Activated CD4-positive, alpha-beta memory T cell treated with anti-CD3 and anti-CD28 coated beads, Interleukin-2, amount 10 ng/mL, durations not matched to agents 7 days and 5 days (primary cell): ENCODE results near the gene SLC9A8. TPM values are rescaled to one million over a fixed set of nuclear protein-coding genes. Genes with fewer than 3 reads are reported as not detected.

Source experiments
- CTCF ChIA-PET: fragments of 350-600 bp; sonication (Branson Sonifier 250); formaldehyde crosslinking; loops from one replicate; lab custom pipeline; 2021; ENCODE audit warnings: antibody characterized with exemption, inconsistent platforms; lab: Charles Lee
- POLR2A ChIA-PET: fragments of 350-600 bp; sonication (Branson Sonifier 250); formaldehyde crosslinking; loops from one replicate; lab custom pipeline; 2021; ENCODE audit warnings: antibody characterized with exemption; lab: Charles Lee
- DNase-seq: peaks from one replicate; pipeline ENCODE4 v3.0.0-alpha.2; 2020
- H3K27ac Mint-ChIP-seq: one replicate; pipeline ENCODE4 v1.8.0; 2021; ENCODE audit warnings: mild to moderate bottlenecking, mixed read lengths
- H3K27me3 Mint-ChIP-seq: one replicate; pipeline ENCODE4 v1.8.0; 2021; ENCODE audit warnings: mixed read lengths
- H3K36me3 Mint-ChIP-seq: one replicate; pipeline ENCODE4 v1.8.0; 2021; ENCODE audit warnings: low read depth, mixed read lengths
- H3K4me1 Mint-ChIP-seq: one replicate; pipeline ENCODE4 v1.8.0; 2021; ENCODE audit warnings: mixed read lengths
- H3K4me3 Mint-ChIP-seq: one replicate; pipeline ENCODE4 v1.8.0; 2021; ENCODE audit warnings: mild to moderate bottlenecking, mixed read lengths
- H3K9me3 Mint-ChIP-seq: one replicate; pipeline ENCODE4 v1.8.0; 2021; ENCODE audit warnings: mixed read lengths
- total RNA-seq, 2 experiments: library from RNA; stranded (reverse); gene quantifications; one replicate each; pipeline ENCODE4 v1.2.3, GENCODE V29; 2021

The SLC9A8 gene
- total RNA-seq, 2 experiments from 2014 or later = 18.0 to 21.0 TPM

GRCh38 chr20:49863666-49864065 lies 51.0 kb downstream of the SLC9A8 start:
- H3K27me3 Mint-ChIP-seq = no peaks in the 10 kb centered on the region
- H3K27ac Mint-ChIP-seq = no peak overlapping the region
- POLR2A ChIA-PET = no interaction called here
- peaks cover 15% of the 10 kb centered on the region for H3K4me1 Mint-ChIP-seq
- no peak overlapping the region for H3K4me3 Mint-ChIP-seq
- CTCF ChIA-PET = no interaction called here
- DNase-seq = no peak
- peaks cover 57% of the 10 kb centered on the region for H3K36me3 Mint-ChIP-seq
- H3K9me3 Mint-ChIP-seq = no peaks in the 10 kb centered on the region

GRCh38 chr20:49865559-49865958 lies 52.9 kb downstream of the SLC9A8 start:
- Mint-ChIP-seq H3K27me3 (no peaks in the 10 kb centered on the region), H3K36me3 (peaks cover 57% of the 10 kb centered on the region), H3K4me3 (no peak overlapping the region), H3K27ac (peak overlapping the region; percentile 33), H3K9me3 (no peaks in the 10 kb centered on the region), H3K4me1 (peaks cover 19% of the 10 kb centered on the region)
- ChIA-PET CTCF (no interaction called here), POLR2A (no interaction called here)
- DNase-seq = no peak

DNA sequence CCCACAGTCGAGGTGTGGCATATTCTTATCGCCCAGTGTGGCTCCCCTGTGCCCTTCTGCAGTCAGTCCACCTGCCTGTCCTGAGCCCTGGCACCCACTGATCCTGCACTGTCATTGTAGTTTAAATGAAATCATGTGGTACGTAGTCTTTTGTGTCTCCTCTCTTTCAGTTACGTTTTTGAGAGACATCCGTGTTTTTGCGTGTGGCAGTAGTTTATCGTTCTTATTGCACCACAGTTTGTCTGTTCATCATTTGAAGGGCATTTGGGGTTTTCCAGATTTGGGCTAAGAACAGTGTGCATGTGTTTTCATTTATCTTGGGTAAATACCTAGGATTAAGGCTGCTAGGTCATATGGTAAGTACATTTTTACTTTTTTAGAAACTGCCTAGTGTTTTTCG lies 53.4 kb downstream of the SLC9A8 start:
- Mint-ChIP-seq H3K4me3 (no peak overlapping the region), H3K27me3 (no peaks in the 10 kb centered on the region), H3K27ac (peak overlapping the region; percentile 33), H3K4me1 (peaks cover 14% of the 10 kb centered on the region), H3K9me3 (no peaks in the 10 kb centered on the region), H3K36me3 (peaks cover 54% of the 10 kb centered on the region)
- CTCF ChIA-PET = interaction anchor here (2.1 kb wide), 1 partner anchor 20 kb away, joined by 7 read pairs; no protein-coding TSS in a partner anchor
- POLR2A ChIA-PET = no interaction called here
- DNase-seq = no peak

DNA sequence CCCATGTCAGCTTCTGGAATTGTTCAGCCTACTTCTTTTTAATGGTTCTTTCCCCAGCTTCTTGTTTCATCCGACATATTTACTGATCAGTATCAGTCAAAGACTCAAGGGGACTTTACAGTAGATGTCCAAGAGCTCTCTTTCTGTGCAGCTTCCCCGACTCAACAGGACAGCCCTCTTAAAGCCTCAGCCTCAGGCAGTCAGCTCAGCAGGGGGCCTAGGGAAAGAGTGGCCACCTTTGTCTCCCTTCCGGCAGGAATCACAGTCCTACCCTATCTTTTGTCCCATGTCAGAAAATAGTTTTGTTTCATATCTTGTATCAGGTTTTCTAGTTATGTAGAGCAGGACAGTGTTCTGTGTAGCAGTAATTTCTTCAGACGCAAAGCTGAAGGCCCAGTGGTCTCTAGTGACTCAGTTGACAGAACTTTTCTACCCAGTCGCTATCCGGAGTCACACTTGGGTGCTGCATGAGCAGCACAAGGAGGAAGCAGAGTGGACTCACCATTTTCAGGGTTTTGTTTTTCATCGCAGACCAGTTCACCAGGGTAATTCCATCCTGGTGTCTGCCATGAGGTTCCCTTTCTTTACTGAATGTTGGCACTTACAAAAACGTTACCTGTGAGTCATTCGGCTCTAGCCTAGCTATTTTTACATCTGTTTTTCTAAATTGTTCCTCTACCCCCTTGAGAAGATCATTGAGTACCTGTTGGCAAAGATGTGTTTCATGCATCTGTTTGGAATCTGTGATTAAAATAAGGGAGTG lies 55.0 kb downstream of the SLC9A8 start:
- H3K27ac Mint-ChIP-seq = peak overlapping the region; percentile 27
- no peak for DNase-seq
- H3K9me3 Mint-ChIP-seq = no peaks in the 10 kb centered on the region
- CTCF ChIA-PET = interaction anchor here (2.1 kb wide), 1 partner anchor 21 kb away, joined by 7 read pairs; no protein-coding TSS in a partner anchor
- POLR2A ChIA-PET = no interaction called here
- H3K4me3 Mint-ChIP-seq = no peak overlapping the region
- peaks cover 9% of the 10 kb centered on the region for H3K4me1 Mint-ChIP-seq
- peaks cover 46% of the 10 kb centered on the region for H3K36me3 Mint-ChIP-seq
- no peaks in the 10 kb centered on the region for H3K27me3 Mint-ChIP-seq

DNA sequence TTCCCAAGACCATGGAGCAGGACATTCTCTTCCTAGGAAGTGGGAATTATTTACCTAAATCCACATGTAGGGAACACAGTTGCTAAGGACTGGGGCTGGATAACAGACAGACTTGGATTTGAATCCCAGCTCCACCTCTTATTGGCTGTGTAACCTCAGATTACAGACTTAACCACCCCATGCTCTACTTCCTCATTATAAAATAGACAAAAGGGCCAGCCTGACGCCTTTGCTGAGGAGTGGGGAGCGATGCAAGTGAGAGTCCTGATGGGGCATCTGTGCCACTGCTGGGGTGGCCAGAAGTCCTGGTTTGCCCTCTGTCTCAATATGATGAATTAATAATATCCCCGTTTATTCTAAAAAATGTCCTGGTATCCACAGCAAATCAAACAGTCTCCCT lies 55.9 kb downstream of the SLC9A8 start:
- H3K4me3 Mint-ChIP-seq = no peak overlapping the region
- CTCF ChIA-PET = no interaction called here
- H3K36me3 Mint-ChIP-seq = peaks cover 45% of the 10 kb centered on the region
- H3K27ac Mint-ChIP-seq = no peak overlapping the region
- peaks cover 9% of the 10 kb centered on the region for H3K4me1 Mint-ChIP-seq
- no peak for DNase-seq
- H3K9me3 Mint-ChIP-seq = no peaks in the 10 kb centered on the region
- H3K27me3 Mint-ChIP-seq = no peaks in the 10 kb centered on the region
- POLR2A ChIA-PET = no interaction called here

DNA sequence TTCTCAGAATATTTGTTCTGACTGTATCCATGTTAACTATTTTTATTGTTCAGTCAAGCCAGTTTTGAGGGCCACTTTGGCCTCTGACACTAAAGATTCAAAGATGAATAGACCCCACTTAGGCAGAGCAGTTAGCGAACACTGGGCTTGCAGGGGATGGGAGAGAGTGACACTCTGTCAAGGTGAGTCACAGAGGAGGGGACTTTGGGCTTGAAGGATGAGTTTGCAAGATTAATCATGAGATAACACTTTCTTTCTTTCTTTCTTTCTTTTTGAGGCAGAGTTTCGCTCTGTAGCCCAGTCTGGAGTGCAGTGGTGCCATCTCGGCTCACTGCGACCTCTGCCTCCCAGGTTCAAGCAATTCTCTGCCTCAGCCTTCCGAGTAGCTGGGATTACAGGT lies 56.3 kb downstream of the SLC9A8 start:
- POLR2A ChIA-PET = no interaction called here
- Mint-ChIP-seq H3K4me3 (no peak overlapping the region), H3K36me3 (peaks cover 45% of the 10 kb centered on the region), H3K4me1 (peaks cover 9% of the 10 kb centered on the region), H3K27me3 (no peaks in the 10 kb centered on the region), H3K9me3 (no peaks in the 10 kb centered on the region), H3K27ac (no peak overlapping the region)
- no peak for DNase-seq
- CTCF ChIA-PET = no interaction called here

GRCh38 chr20:49870261-49870660 lies 57.6 kb downstream of the SLC9A8 start:
- CTCF ChIA-PET = no interaction called here
- H3K36me3 Mint-ChIP-seq = peaks cover 42% of the 10 kb centered on the region
- peaks cover 9% of the 10 kb centered on the region for H3K4me1 Mint-ChIP-seq
- POLR2A ChIA-PET = no interaction called here
- no peaks in the 10 kb centered on the region for H3K27me3 Mint-ChIP-seq
- no peak for DNase-seq
- no peak overlapping the region for H3K27ac Mint-ChIP-seq
- H3K9me3 Mint-ChIP-seq = no peaks in the 10 kb centered on the region
- H3K4me3 Mint-ChIP-seq = no peak overlapping the region

DNA sequence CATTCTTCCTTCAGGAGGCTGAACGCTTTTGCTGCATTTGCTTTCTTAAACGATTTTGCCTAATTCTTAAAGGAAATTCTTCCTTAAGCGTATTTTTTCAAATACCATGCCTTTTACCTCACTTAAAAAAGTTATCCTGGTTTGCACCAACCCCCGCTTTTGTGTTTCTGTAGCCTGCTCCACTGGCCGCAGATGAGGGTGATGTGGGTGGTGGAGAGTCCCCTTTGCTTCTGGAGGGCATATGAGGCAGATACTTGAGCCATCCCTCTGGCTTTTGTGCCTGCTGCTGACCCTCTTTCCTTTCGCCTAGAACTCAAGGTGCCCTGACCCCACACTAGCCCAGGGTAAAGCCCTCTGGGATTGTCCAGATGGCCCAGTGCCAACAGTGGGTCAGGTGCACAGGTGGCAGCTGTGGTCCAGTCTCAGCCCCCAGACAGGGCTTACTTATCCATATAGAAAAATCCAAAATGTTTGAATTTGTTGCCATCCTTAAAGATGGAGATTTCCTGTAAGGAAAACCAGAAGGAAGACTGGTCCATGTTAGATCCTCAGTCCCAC lies 58.8 kb downstream of the SLC9A8 start:
- POLR2A ChIA-PET = no interaction called here
- Mint-ChIP-seq H3K4me1 (peaks cover 7% of the 10 kb centered on the region), H3K27me3 (no peaks in the 10 kb centered on the region), H3K9me3 (no peaks in the 10 kb centered on the region), H3K27ac (no peak overlapping the region), H3K36me3 (peaks cover 38% of the 10 kb centered on the region), H3K4me3 (no peak overlapping the region)
- no peak for DNase-seq
- CTCF ChIA-PET = interaction anchor here (0.7 kb wide), 2 partner anchors 26 to 200 kb away, joined by 3 read pairs; no protein-coding TSS in a partner anchor

- ChIA-PET CTCF (interaction anchor here (0.7 kb wide), 2 partner anchors 26 to 199 kb away, joined by 3 read pairs; no protein-coding TSS in a partner anchor), POLR2A (no interaction called here)
- no peaks in the 10 kb centered on the region for H3K27me3 Mint-ChIP-seq
- no peak overlapping the region for H3K27ac Mint-ChIP-seq
- no peaks in the 10 kb centered on the region for H3K9me3 Mint-ChIP-seq
- no peak for DNase-seq
- peaks cover 35% of the 10 kb centered on the region for H3K36me3 Mint-ChIP-seq
- H3K4me1 Mint-ChIP-seq = peaks cover 7% of the 10 kb centered on the region
- no peak overlapping the region for H3K4me3 Mint-ChIP-seq
These were observed 59.4 kb downstream of the SLC9A8 start for GRCh38 chr20:49872056-49872455.

DNA sequence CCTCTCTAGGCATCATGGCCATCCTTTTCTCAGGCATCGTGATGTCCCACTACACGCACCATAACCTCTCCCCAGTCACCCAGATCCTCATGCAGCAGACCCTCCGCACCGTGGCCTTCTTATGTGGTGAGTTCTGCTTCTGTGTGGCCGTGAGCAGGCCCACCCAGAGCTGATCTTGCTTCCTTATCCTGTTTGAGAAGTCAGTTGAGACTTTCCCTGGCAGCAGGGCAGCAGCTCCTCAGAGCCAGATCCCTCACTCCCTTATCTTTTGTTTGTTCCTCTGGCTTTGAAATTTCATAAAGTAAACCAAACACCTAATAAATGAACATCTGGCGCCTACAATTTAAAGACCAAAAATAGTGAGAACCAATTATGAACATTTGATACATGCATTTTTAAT lies 62.1 kb downstream of the SLC9A8 start:
- ChIA-PET POLR2A (no interaction called here), CTCF (no interaction called here)
- no peaks in the 10 kb centered on the region for H3K9me3 Mint-ChIP-seq
- no peaks in the 10 kb centered on the region for H3K4me1 Mint-ChIP-seq
- no peak overlapping the region for H3K27ac Mint-ChIP-seq
- peaks cover 25% of the 10 kb centered on the region for H3K36me3 Mint-ChIP-seq
- DNase-seq = no peak
- H3K27me3 Mint-ChIP-seq = no peaks in the 10 kb centered on the region
- H3K4me3 Mint-ChIP-seq = no peak overlapping the region

GRCh38 chr20:49877386-49877921 lies 64.8 kb downstream of the SLC9A8 start:
- peaks cover 34% of the 10 kb centered on the region for H3K36me3 Mint-ChIP-seq
- CTCF ChIA-PET = interaction anchor here (0.6 to 1.5 kb wide), 3 partner anchors 10 to 267 kb away, joined by 3 read pairs; no protein-coding TSS in a partner anchor
- POLR2A ChIA-PET = no interaction called here

DNA sequence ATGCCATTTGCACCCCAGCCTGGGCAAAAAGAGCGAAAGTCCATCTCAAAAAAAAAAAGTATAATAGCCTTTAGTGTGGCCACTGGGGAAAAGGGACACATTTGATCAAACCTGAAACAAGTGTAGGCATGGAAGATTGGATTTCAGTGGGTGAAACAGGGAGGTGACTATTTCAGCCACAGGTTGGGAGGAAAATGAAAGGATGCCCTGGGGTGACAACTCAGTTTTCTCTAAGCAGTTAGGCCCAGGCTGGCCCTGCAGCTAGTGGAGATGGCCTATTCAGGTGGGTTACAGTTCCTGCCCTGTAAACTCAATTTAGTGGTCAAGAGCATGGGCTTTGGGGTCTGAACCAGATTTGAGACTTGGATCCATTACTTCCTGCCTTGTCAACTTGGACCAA lies 66.3 kb downstream of the SLC9A8 start:
- ChIA-PET CTCF (interaction anchor here (1.5 kb wide), 1 partner anchor 268 kb away, joined by 3 read pairs; no protein-coding TSS in a partner anchor), POLR2A (no interaction called here)
- DNase-seq = no peak
- Mint-ChIP-seq H3K4me1 (no peaks in the 10 kb centered on the region), H3K36me3 (peaks cover 40% of the 10 kb centered on the region), H3K27ac (no peak overlapping the region), H3K4me3 (no peak overlapping the region), H3K27me3 (no peaks in the 10 kb centered on the region), H3K9me3 (no peaks in the 10 kb centered on the region)

More at GRCh38 chr20:49877386-49877921, 64.8 kb downstream of the SLC9A8 start:
- Mint-ChIP-seq H3K4me1 (no peaks in the 10 kb centered on the region), H3K27ac (no peak overlapping the region), H3K27me3 (no peaks in the 10 kb centered on the region), H3K4me3 (no peak overlapping the region), H3K9me3 (no peaks in the 10 kb centered on the region)
- DNase-seq = no peak

DNA sequence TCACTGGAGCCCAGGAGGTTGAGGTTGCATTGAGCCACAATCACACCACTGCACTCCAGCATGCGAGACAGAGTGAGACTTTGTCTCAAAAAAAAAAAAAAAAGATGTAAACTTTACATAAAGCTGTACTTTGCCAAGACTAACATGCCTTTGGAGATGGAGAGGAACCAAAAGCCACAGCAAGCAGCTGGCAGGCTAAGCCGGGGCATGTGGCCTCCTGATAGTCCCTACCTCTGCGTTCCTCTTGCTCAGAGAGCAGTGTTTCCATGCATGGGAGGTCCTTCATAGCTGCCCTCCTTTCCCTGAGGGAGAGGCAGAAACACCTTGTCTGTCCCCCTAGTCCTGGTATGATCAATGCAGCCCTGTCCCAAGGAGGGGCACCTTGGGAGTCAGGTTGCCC lies 67.5 kb downstream of the SLC9A8 start:
- no peaks in the 10 kb centered on the region for H3K27me3 Mint-ChIP-seq
- H3K36me3 Mint-ChIP-seq = peaks cover 36% of the 10 kb centered on the region
- H3K27ac Mint-ChIP-seq = no peak overlapping the region
- DNase-seq = no peak
- no peaks in the 10 kb centered on the region for H3K4me1 Mint-ChIP-seq
- CTCF ChIA-PET = interaction anchor here (0.8 kb wide), 2 partner anchors 12 to 270 kb away, joined by 3 to 4 read pairs; no protein-coding TSS in a partner anchor
- no peaks in the 10 kb centered on the region for H3K9me3 Mint-ChIP-seq
- POLR2A ChIA-PET = no interaction called here
- no peak overlapping the region for H3K4me3 Mint-ChIP-seq
